Stimulated activated CD4-positive, alpha-beta T cell treated with anti-CD3 and anti-CD28 coated beads, Interleukin-15, amount 100 ng/mL, for 24 hours (primary cell): ENCODE data around the gene CDR2L.

Source experiments
- DNase-seq: peaks from one replicate; pipeline ENCODE4 v3.0.0-alpha.2; 2020

Gene CDR2L

GRCh38 chr17:75046407-75047289, 59.2 kb downstream of the CDR2L start, which contains the start of the genes ATP5PD and KCTD2:
TSS of gene ATP5PD (minus strand) at chr17:75046969. CDS start at chr17:75042650, 4,319 bp downstream.
TSS of gene KCTD2 (plus strand) at chr17:75047225. CDS start at chr17:75047251, 26 bp downstream.
- peak; percentile 98 for DNase-seq

- peak; percentile 51 for DNase-seq
Observed at GRCh38 chr17:75047398-75048098, 60.1 kb downstream of the CDR2L start.

- no peak for DNase-seq
Observed at GRCh38 chr17:75048249-75048878, 60.9 kb downstream of the CDR2L start.

DNA sequence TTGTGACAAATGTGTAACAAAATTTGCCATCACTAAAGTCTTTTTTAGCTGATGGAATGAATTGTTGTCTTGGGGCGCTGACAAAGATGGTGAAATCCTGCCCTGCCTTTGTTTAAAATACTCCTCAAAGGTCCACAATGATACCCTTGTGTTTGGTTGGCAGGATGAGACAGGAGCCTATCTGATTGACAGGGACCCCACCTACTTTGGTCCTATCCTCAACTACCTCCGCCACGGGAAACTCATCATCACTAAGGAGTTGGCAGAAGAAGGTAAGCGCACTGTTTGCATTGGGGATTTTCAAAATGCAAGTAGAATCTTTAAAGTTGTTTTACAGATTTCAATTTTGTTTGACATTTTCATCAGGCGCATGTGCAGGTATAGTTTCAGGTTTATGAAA, 61.6 kb downstream of the CDR2L start:
- no peak for DNase-seq

DNA sequence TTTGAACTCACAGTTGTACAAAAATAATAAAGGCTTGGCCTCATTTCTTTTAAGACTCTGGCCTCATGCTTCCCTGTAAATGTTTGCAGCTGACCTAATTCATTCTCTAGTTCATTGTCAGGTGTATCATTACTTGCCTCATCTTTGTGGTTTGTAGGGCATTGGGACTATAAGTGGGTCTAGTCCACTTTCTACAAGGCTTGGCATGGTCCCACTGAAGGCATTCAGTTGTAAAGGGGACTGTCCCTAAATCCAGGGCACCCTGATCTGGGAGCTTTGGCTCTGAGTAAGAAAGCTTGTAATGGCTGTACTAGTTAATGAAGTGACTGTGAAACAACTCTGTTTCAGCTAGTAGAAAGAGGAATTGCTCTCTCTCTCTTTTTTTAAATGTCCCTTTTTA, 62.3 kb downstream of the CDR2L start:
- no peak for DNase-seq

DNA sequence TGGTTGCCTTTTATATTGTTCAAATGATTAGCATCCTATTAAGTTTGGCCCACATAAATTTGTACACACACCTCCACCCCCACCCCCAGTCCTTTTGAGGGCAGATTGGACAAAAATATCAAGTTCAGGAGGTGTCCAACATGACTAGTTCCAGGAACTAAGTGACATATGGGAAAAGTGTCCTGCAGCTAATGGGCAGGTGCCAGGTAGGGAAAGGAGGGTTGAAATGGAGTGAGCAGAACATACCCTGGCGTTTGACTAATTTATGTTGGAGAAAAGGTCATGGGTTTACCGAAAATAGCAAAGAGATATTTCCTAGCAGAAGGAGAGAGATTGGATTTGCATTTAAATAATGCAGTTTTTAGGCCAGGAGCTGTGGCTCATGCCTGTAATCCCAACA, 64.5 kb downstream of the CDR2L start:
- no peak for DNase-seq
